K562 (cell line): Measurements from ENCODE around the gene ZMYND8. TPM values are rescaled to one million over a fixed set of nuclear protein-coding genes. Genes with fewer than 3 reads are reported as not detected.
A peak's percentile ranks its signal among the peaks of the same experiment; 100 is the strongest.

ENCODE experiments used
- CCNT2 ChIP-seq: IDR thresholded peaks from 2 replicates; pipeline ENCODE4 v1.6.1; 2011; ENCODE audit warnings: borderline replicate concordance, low read depth, mild to moderate bottlenecking, moderate library complexity, mixed read lengths, low read length; ENCODE audit not compliant: insufficient read length; ENCODE audit errors: extremely low read depth
- CEBPB ChIP-seq: fragments of 450-650 bp; IDR thresholded peaks from 2 replicates; pipeline ENCODE4 v1.6.1; 2016; ENCODE audit warnings: missing genetic modification characterization, missing compliant biosample characterization
- CUX1 ChIP-seq: fragments of 200-800 bp; sonication (Bioruptor generic); IDR thresholded peaks from 2 replicates; pipeline ENCODE4 v1.6.1; 2016; ENCODE audit warnings: missing genetic modification characterization, missing compliant biosample characterization
- EZH2 ChIP-seq: IDR thresholded peaks from 2 replicates; pipeline ENCODE4 v1.6.1; 2012; ENCODE audit warnings: low read depth, mild to moderate bottlenecking, inconsistent platforms, low read length, borderline replicate concordance
- HDAC8 ChIP-seq: fragments of 450-650 bp; IDR thresholded peaks from 2 replicates; pipeline ENCODE4 v1.6.1; 2016; ENCODE audit warnings: mild to moderate bottlenecking, missing genetic modification characterization, moderate library complexity, missing compliant biosample characterization
- L3MBTL2 ChIP-seq: fragments of 450-650 bp; IDR thresholded peaks from 2 replicates; pipeline ENCODE4 v1.6.1; 2016; ENCODE audit warnings: mild to moderate bottlenecking, moderate library complexity
- MED1 ChIP-seq: sonication (generic); formaldehyde crosslinking; IDR thresholded peaks from 2 replicates; pipeline ENCODE4 v1.8.1; 2023; ENCODE audit warnings: missing genetic modification reagents, borderline replicate concordance
- NRF1 ChIP-seq, 2 experiments: fragments of 450-650 bp; IDR thresholded peaks in 1 of 2; conservative IDR thresholded peaks in 1 of 2; 2 replicates each; pipeline ENCODE4 v1.6.1; 2014; ENCODE audit warnings: mild to moderate bottlenecking in 2 of 2
- POLR2AphosphoS5 ChIP-seq: IDR thresholded peaks from 2 replicates; pipeline ENCODE4 v1.6.1; 2011; ENCODE audit warnings: mild to moderate bottlenecking, low read depth, low read length, moderate library complexity; ENCODE audit not compliant: control insufficient read depth, insufficient read depth
- TARDBP ChIP-seq: fragments of 450-650 bp; IDR thresholded peaks from 2 replicates; pipeline ENCODE4 v1.6.1; 2016
- U2AF2 ChIP-seq: fragments of 200-400 bp; formaldehyde crosslinking; optimal IDR thresholded peaks from 2 replicates; pipeline ENCODE3; 2017; ENCODE audit warnings: low read depth, mild to moderate bottlenecking, low read length
- YY1 ChIP-seq, 3 experiments: IDR thresholded peaks; 2 replicates each; pipeline ENCODE4 v1.6.1; 2011; ENCODE audit warnings: low read length in 2 of 3, mild to moderate bottlenecking in 2 of 3, moderate library complexity in 2 of 3, borderline replicate concordance in 1 of 3, control low read depth in 1 of 3, low read depth in 1 of 3; ENCODE audit not compliant: insufficient read depth in 3 of 3, insufficient replicate concordance in 2 of 3, control insufficient read depth in 1 of 3, insufficient read length in 1 of 3; ENCODE audit errors: extremely low read depth in 1 of 3
- ZKSCAN1 ChIP-seq: fragments of 150-350 bp; IDR thresholded peaks from 2 replicates; pipeline ENCODE4 v1.6.1; 2016; ENCODE audit warnings: low read depth, low read length
- ZNF133 ChIP-seq: fragments of 250-450 bp; sonication (Bioruptor Pico); IDR thresholded peaks from 2 replicates; pipeline ENCODE4 v1.4.0; 2020; ENCODE audit warnings: mild to moderate bottlenecking
- ZNF583 ChIP-seq: fragments of 250-450 bp; sonication (Bioruptor Pico); IDR thresholded peaks from 2 replicates; pipeline ENCODE4 v1.4.0; 2020
- ZNF766 ChIP-seq: fragments of 200-800 bp; sonication (Bioruptor generic); conservative IDR thresholded peaks from 2 replicates; pipeline ENCODE4 v1.6.1; 2016; ENCODE audit warnings: missing genetic modification characterization, missing compliant biosample characterization
- polyA plus RNA-seq, 8 experiments: library from polyadenylated mRNA; depleted of rRNA in 4 of 8; stranded (reverse) in 5 of 8; unstranded in 3 of 8; fragments of >200 nt; fragmentation: Nextera tagmentation in 2 of 8; fragmentation: Illumina TruSeq in 1 of 8; extraction: Ambion mirVana in 2 of 8; extraction: Trizol in 1 of 8; gene quantifications; 2 replicates each; pipeline versions ENCODE4 v1.2.1 to v1.2.3, GENCODE V29; 2011 to 2014; ENCODE audit warnings: inconsistent platforms in 1 of 8, missing spikeins in 1 of 8
- total RNA-seq, 7 experiments: library from RNA; depleted of rRNA in 6 of 7; stranded (reverse); fragments of >200 nt in 6 of 7; fragmentation: Illumina TruSeq in 2 of 7; extraction: Trizol in 2 of 7; gene quantifications; 2 replicates each; pipeline versions ENCODE4 v1.2.1 to v1.2.3, GENCODE V29; 2011 to 2021; ENCODE audit warnings: low replicate concordance in 1 of 7
- TF ChIP-seq, protein P1 (sequence below), 2 experiments: IDR thresholded peaks in 1 of 2; conservative IDR thresholded peaks in 1 of 2; 2 replicates each; pipeline ENCODE4 v1.6.1; 2016; ENCODE audit warnings: low read depth in 2 of 2, mild to moderate bottlenecking in 1 of 2, missing compliant biosample characterization in 1 of 2, missing genetic modification characterization in 1 of 2, moderate library complexity in 1 of 2

The ZMYND8 gene
- total and polyA plus RNA-seq, 9 of the 15 experiments (the other 6 are each of a cell fraction or from before 2014, with no cell fraction given): 31.8 to 148 (median 71.9) TPM

DNA sequence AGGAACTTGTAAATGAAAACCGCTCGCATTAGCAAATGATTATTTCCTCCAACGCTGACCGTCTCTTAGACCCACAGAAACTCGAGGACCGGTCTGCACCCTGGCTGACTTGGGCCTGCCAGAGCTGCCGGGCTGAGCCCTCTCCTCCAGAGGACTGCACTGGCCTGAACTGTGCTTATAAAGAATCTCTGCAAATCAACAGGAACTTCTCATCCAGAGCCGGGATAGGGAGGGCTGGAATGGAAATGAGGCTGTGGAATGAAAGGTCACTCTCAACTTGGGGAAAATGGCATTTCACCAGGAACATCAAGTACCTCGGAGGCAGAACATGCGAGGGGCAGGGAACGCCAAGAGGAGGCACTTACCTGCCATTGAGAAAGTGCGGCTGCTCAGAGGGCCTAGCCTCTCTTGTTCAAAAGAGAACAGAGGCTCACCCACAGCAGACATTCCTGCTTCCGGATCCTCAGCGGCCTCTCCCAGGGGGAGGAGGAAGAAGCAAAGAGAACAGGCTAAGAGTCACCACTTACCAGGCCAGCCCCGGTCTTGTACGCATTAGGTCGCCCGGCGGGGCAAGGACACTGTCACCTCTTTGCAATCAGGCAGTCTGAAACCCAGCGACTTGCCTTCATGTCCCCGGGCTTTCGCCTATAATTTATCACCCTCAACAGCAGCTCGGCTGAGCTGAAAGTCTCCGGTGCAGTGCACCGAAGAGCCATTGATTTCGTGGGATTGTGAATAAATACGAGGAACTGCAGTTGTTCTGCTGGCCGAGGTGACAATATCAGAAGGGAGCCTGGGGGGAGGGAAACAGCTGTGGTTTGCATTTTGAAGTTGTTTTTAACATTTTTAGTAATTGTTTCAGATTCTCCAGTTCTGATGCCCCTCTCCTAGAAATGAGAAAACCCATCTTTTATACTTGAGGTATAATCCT, 37.6 kb downstream of the ZMYND8 start (continued):
- TF ChIP-seq L3MBTL2 (0 out of 2 replicates have a peak, but pooled peaks have one; percentile 27), CCNT2 (no peak), NRF1 (conservative IDR thresholded peaks at IDR 0.05 in 1 of 2, IDR thresholded peaks at IDR 0.05 in 1 of 2) (0 out of 4 replicates have a peak, but pooled peaks have one; percentile 10 to 19), EZH2 (no peak), POLR2AphosphoS5 (peak; percentile 1; the same call in 1 of the 2 replicates), ZNF766 (CRISPR knock-in tag) (no peak), CEBPB (tag) (no peak), HDAC8 (tag) (no peak), YY1 (IDR thresholded peaks at IDR 0.05; ENCODE audit: borderline replicate concordance in 1 of 3, control insufficient read depth in 1 of 3, extremely low read depth in 1 of 3, insufficient read depth in 3 of 3, insufficient read length in 1 of 3, insufficient replicate concordance in 2 of 3, low read depth in 1 of 3, low read length in 2 of 3) (peak in 1 of 3 experiments; percentile 35), U2AF2 (no peak), CUX1 (no peak), ZKSCAN1 (0 out of 2 replicates have a peak, but pooled peaks have one; percentile 39), MED1 (CRISPR knock-in tag) (no peak), ZNF133 (CRISPR knock-in tag) (no peak), TARDBP (no peak), ZNF583 (CRISPR knock-in tag) (no peak)
- TF ChIP-seq, protein P1, sequence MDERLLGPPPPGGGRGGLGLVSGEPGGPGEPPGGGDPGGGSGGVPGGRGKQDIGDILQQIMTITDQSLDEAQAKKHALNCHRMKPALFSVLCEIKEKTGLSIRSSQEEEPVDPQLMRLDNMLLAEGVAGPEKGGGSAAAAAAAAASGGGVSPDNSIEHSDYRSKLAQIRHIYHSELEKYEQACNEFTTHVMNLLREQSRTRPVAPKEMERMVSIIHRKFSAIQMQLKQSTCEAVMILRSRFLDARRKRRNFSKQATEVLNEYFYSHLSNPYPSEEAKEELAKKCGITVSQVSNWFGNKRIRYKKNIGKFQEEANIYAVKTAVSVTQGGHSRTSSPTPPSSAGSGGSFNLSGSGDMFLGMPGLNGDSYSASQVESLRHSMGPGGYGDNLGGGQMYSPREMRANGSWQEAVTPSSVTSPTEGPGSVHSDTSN (CRISPR knock-in tag; IDR thresholded peaks at IDR 0.05; ENCODE audit: low read depth): no peak
- TF ChIP-seq, protein P1 (tag; conservative IDR thresholded peaks at IDR 0.05; ENCODE audit: low read depth): peak; percentile 71
- TF ChIP-seq, all 486 proteins: peak for 47
